Eye (tissue), 1 donor: ENCODE data around the gene CYSLTR2.

Source experiments
- DNase-seq: peaks from one replicate; pipeline ENCODE4 v3.0.0-alpha.2; 2015

The CYSLTR2 gene

DNA sequence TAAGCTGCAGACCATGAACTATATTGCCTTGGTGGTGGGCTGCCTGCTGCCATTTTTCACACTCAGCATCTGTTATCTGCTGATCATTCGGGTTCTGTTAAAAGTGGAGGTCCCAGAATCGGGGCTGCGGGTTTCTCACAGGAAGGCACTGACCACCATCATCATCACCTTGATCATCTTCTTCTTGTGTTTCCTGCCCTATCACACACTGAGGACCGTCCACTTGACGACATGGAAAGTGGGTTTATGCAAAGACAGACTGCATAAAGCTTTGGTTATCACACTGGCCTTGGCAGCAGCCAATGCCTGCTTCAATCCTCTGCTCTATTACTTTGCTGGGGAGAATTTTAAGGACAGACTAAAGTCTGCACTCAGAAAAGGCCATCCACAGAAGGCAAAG, 53.7 kb downstream of the CYSLTR2 start:
- DNase-seq: no peak

DNA sequence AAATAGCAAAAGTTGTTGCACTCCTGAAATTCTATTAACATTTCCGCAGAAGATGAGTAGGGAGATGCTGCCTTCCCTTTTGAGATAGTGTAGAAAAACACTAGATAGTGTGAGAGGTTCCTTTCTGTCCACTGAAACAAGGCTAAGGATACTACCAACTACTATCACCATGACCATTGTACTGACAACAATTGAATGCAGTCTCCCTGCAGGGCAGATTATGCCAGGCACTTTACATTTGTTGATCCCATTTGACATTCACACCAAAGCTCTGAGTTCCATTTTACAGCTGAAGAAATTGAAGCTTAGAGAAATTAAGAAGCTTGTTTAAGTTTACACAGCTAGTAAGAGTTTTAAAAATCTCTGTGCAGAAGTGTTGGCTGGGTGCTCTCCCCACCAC, 55.0 kb downstream of the CYSLTR2 start:
- no peak for DNase-seq

DNA sequence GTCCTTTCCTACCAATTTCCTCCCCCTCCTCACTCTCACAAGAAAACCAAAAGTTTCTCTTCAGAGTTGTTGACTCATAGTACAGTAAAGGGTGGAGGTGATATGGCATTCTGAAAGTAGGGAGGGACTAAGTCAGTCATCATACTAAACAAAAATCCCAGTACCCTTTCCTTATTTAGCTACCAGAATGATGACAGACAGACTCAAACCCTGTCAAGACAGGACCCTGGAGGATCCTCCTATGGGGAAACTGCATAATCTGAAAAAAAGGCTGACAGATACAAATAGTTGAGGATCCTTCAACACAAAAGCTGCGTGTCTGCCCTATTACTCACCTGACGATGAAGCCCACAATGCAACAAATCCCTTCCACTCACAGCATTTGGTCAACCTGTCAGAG, 55.5 kb downstream of the CYSLTR2 start:
- DNase-seq: no peak

DNA sequence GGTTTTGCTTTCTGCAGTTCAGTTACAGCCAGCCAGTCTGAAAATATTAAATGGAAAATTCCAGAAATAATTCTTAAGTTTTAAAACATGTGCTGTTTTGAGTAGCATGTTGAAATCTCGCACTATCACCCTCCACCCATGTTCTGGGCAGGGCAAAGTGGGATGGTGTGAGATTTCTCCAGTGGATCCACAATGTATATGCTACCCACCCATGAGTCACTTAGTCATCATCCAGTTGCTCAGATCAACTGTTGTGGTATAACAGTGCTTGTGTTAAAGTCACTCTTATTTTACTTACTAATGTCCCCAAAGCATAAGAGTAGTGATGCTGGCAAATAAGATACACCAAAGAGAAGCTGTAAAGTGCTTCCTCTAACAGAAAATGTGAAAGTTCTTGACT, 56.4 kb downstream of the CYSLTR2 start:
- DNase-seq: no peak

DNA sequence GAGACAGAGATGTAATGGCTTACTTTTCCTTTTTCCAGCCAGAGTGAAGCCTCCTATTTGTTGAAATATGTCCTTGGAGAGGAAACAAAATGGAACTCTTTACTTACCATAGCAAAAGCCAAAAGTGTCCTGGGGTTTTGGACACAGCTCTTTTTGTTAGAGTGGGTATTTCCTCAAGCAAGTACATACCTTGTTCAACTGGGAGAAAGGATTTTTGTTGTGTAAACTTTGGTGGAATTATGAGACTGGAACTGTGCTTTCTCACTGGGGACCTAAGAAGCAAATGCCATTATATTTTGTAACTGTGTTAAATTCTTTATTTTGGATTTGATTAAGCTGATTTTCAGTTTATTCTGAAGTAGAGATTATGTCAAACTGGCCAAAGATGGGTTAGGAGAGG, 58.4 kb downstream of the CYSLTR2 start:
- DNase-seq: no peak

DNA sequence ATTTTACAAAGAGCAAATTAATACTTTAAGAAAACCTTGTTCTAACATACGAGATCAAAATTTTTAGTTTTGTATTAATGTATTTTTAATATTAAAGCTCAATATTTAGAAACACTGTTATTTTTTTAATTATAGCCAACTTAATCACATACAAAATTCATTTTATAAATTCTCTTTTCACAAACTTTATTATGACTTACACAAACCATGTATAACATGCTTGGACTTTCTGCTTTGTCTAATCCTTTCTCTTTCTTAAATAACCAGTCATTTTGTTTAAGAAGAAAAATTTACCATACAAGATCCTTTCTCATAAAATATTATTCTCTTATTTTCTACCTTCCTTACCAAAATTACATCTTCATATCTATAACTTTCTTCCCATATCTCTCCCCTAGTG, 62.2 kb downstream of the CYSLTR2 start:
- no peak for DNase-seq

DNA sequence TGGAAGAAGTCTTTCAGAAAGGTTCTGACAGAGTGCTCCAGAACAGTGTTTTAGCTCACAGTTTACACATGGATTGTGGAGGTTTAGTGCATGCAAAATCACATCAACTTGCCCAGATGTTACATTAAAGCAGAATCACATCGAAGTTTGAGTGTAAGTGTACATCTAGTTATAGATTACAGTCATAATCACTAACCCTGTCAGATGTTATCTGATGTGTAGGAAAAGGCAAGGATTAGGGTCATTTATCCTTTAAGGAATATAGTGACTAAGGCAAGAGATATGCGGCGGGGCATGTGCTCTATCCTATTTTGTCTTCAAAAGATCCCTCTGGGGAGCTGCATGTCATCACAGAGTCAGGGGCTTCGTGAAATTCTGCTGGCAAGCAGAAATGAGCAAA, 66.9 kb downstream of the CYSLTR2 start:
- no peak for DNase-seq

DNA sequence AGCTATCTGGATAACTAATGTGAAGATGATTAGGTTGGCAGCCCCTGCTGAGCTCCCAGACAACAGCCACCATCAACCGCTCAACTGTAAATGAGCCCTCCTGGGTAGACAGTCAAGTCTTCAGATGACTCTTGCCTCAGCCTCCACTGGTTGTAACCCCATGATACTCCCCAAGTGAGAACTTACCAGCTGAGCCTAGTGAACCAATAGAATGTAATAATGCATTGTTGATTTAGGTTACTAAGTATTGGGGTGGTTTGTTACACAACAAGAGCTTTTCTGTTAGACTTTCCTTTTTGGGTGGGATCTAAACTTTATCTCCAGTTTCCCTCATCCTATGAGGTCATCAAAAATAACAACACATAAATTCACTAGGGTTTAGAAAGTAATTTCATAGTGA, 69.4 kb downstream of the CYSLTR2 start:
- no peak for DNase-seq

DNA sequence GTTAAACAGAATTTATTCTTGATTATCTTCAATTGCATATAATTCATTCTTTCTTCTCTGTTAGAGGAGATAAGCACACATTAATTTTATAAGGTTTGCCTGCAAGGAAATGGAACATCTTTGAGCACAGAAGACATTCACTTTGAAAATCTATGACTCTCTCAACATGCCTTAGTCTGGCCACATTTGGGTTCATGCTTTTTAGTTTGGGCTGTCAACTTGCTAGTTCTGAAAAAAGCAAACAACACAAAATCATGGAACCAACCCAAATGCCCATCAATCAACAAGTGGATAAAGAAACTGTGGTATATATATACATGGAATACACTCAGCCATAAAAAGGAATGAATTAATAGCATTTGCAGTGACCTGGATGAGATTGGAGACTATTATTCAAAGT, 71.5 kb downstream of the CYSLTR2 start:
- DNase-seq: no peak

DNA sequence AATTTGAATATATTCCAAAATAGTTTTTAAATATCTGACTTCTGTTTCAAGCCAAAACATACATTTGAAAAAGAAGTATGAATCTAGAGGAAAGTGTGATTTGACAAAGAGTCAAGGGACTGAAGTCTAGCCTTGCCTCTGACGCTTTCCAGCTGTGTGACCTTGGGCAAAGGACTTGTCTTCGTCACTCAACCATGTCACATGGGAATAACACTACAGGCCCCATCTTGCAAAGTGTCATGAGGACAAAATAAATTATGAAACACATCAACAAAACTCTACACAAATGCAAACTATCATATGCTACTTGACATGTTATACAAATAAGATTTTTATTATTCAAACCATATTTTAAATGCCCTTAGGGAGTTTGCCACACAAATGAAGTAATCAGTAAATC, 73.0 kb downstream of the CYSLTR2 start:
- no peak for DNase-seq

DNA sequence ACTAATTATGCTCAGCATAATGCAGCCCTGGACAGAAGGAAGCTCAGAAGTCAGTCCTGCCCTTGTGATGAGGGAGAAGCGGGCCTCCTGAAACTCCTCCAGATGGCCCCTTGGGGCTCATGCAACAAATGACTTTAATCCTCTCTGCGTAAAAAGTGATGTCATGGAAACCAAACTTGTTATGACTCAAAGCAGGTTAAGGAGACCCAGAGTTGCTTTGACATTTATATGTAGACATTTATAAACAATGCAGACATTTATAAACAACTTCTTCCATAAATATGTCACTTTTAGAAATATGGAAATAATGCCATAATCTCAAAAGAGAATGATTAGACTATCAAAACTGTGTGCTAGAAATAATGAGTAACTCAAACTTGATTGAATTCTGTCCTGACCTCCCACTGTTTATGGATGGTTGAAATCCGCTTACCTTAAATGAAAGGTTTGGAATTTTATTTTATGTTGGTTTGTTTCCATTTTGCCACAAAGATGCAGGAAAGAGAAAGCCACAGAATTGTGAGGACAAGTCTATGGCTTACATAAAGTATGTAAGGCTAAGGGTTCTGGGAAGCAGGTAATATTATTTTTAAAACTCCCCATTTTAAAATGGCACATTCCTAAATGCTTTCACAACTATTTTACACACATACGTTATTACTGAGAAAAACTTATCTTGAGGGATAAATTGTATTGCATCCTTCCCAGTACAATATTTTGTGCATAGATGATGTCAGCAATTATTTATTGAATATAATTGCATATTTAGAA, 73.7 kb downstream of the CYSLTR2 start:
- peak; percentile 58 for DNase-seq

DNA sequence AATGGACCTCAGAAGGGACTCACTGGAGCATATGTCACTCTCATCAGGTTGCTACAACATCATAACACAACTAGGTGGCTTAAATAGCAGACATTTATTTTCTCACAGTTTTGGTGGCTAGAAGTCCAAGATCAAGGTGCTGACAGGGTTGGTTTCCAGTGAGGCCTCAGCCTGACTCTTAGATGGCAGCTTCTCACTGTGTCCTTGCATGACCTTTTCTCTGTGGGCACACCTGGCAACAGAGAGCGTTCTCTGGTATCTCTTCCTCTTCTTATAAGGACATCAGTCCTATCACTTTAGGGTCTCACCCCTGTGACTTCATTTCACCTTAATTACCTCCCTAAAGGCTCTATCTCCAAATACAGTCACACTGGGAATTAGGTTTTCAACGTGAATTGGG, 74.5 kb downstream of the CYSLTR2 start:
- DNase-seq: no peak

DNA sequence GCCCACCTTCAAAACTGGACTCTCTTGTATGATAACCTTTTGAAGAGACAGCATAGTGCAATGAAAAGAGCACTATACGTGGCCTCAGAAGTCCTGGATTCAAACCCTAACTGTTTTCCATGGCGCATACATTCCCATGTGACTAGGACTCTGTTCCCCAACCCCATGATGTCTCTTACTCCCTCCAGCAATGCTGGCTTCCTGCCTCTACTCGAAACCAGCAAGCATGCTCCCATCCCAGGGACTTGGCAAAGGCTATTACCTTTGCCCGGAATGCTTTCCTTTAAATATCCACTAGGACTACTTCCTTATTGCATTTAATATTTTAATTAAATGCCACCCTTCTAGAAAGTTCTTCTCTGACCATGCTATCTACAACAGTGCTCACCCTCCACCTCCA, 75.1 kb downstream of the CYSLTR2 start:
- DNase-seq: no peak

DNA sequence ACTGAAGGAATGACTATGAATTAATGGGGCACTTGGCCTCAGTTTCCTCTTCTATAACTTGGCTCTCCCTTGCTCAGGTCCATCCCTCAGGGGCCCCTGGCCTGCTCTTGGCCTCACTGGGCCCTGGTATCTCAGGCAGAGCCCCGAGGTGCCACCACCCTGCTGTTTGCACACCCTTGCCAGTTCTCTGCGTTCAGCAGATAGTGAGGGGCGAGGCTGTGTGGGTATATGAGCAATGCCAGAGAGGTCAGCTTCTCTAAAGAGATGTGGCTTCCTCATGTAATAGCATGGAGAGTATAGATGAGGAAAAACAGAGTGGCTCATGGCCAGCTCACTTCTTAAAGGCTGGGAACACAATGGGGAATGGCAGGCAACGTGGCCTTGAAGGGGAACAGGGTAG, 76.1 kb downstream of the CYSLTR2 start:
- DNase-seq: no peak

DNA sequence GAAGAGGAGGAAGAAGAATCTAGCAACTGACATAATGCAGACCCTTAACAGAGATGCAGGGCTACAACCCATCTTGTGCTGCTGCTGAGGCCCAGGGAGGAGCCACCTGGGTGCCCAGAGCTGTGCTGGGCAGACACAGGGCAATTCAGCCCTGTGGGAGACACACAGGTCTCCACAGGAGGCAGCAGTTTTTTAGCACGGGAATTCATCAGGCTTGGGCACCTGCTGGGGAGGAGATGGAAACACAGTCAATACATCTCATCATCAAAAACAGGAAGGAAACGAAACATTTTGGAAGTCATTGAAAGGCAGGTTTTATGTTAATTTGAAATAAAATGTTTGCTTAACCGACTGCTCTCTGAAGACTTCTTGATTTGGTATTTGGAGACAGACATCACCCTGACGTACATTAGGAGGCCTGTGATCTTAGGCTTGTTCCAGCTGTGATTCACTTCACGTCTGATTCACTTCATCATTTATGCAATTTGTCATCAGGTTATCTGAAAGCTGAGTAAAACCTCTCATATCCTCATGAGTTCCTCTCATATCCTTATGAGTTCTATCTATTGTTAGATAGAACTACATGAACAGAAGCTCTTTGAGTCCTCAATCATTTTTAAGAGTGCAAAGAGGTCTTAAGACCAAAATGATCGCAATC, 77.4 kb downstream of the CYSLTR2 start:
- no peak for DNase-seq

DNA sequence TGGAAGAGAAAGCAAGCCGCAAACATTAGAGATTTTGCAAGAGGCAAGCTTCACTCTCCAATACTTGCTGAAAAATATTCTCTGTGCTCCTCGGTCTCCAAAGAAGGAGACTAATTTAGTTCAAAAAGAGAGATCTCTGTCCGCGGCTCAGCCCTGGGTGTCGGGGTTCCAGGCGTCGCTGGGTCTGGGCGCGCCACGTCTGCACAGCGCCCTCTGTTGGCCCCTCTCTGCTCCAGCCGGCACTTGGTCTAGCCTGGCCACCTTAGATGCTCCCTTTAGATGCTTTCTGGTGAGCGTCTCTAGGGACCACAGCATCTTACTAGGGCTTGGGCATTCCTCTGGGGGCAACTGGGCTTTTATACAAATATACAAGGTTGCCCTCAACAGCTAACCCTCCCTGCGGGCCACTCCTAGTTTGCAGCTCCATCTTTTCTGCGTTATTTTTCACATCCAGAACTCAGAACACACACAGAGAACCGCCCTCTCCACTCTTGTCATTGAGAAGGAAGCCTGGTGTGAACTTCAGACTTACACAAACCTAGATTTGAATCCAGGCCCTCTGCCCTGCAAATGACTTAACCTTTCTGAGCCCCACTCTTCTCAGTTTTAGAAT, 78.3 kb downstream of the CYSLTR2 start:
- DNase-seq: peak; percentile 50

DNA sequence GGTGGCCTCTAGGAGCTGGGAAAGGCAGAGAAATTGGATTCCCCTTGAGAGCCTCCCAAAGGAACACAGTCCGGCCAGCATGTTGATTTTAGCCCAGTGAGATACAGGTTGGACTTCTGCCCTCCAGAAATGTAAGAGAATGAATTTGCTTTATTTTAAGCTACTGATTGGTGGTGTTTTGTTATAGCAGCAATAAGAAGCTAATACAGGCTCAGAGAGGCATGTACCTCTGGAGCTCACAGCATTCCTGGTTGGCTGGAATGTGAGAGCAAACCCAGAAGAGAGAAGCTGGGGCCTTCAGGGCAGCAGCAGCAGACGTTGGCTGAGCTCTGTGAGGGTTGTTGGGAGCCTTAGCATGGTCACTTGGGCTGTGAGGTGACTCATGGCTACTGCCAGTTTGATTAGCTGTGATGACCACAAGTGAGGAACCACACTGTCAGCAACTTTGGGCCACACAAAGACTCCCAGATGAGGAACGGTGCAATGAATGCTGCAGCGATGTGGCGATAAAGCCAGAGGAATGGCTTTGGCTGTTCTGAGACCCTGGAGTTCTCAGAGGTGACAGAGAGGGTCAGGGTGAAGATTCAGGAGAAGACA, 80.1 kb downstream of the CYSLTR2 start:
- DNase-seq: no peak

DNA sequence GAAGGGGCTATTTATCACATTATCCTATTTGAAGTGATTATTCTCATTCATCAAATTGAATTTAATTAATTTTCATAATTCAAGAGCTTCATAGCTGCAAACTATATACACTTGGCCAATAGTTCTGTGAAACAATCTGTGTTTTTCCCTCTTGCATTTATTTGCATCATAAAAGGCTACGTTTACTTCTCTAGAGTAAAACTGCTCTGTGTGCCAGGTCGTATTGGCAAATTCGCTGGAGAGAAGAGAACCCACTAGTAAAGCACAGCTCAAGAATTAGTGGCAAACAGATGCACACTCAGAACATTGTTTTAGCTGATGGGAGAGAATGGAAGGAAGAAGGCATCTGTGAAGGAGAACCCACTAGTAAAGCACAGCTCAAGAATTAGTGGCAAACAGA, 81.8 kb downstream of the CYSLTR2 start:
- DNase-seq: no peak

DNA sequence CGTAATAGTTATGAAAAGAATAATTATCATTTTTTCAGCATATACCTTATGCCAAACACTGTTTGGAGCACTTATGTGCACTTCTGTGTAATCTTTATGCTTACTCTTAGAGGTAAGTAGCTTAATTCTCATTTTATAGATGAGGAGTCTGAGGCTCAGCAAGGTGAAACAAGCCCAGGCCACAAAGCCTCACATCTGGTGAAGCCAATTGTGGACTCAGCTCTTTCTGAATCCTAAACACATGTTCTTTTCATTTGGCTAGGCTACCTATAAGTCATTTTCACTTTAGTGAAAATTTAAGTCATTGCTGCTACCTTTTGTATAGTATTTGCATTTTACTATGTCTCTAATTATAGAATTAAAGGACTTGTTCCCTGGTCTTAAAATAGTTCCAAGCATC, 84.0 kb downstream of the CYSLTR2 start:
- no peak for DNase-seq

DNA sequence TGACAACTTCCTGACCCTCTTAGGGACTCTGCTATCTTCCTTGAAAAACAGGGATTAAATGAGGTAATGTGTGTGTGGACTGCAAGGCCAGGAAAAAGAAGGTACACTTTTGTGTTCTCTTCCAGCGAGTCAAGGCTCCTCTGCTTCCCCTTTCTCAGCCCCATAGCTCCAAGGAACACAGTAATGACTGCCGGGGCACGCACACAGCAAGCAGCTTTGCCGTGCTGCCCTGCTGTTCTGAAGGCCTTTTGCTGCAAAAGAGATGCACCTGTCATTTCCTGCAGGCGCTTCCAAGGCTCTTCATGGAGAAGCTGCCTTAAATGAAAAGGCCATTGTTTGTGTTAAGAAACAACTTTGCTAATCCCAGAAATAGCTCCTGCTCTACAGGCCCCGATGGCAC, 84.6 kb downstream of the CYSLTR2 start:
- no peak for DNase-seq

DNA sequence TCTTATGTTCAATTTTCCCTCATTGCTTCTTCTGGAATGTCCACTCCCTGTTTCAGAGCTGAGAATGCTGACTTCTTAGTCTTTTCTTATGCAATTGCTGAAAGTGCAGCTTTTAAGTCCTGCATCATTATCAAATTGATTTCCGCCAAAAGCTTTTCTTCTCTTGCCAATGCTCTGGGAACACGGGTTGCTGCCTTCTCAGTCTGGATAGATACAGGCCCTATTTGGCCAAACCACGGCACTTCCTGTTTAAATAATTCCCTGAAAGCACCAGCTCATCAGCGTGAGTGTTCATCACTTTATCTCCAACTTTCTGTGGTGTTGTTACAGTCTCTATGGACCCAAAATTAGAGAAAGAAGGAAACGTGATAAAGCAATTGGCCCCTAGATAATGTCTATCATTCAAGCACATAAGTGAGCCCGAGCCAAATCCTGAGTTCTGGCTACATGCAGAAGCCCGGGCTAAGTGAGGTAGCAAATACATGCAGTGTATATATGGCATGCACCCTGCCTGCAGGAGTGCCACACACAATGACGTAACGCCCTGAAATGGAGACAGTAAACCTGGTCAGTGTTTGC, 85.7 kb downstream of the CYSLTR2 start:
- DNase-seq: no peak

DNA sequence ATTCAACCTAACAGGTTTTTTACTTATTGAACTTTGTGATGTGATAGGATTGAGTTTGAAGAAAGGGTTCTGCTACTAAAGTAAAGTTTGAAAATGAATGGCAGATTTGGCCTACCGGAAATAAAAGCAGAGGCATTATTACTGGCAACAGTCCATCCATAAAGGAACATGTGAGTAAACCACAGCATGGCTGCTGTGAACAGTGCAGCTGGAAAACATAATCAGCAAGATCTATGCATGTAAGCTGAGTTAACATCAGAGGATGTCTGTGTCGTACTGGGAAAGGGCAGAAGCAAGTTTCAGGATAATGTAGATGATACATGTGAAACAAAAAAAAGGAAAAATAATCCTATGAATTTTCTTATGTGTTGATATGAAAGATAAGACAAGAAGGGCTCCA, 87.6 kb downstream of the CYSLTR2 start:
- no peak for DNase-seq

DNA sequence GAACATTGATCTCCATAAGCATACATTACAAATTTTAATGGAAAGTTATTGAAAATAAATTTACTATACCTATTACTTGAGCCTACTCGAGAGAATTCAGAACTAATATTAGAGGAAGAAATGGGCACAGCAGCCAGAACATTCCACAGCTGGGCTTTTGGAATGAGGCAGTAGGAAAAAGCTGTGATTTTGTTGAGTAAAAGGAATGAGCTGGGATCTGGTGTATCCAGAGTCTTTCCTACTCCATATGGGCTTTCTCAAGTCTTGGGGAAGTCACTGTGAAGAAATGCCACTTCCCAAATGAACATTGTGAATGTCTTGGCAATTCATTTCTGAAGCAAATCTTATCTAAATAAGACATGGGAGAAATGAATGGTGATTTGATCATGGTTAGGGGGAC, 93.1 kb downstream of the CYSLTR2 start:
- no peak for DNase-seq

DNA sequence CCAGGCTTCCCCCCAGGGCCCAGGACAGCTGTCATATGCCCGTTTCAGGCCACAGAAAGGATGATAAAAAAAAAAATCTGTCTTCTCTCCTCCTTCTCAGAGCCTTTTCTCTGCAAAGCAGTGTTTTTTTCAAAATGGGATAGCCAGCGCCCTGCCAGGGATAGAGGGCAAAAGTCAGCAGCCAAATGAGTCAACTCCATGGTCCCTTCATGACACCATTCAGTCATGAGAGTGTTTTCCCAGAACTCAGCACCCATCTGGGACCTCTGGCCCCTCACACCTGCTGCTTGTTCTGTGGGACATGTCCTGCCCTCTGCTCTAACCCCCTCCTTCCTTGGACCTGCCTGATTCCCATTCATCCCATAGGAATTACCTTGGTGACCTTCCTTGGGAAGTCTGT, 95.0 kb downstream of the CYSLTR2 start:
- DNase-seq: no peak
